Panc1 (cell line): ENCODE measurements around the gene NELFCD. TPM values are rescaled to one million over a fixed set of nuclear protein-coding genes. Genes with fewer than 3 reads are reported as not detected.

Experiments used
- ATAC-seq: fragments of 200-7000 bp; cut with Tn5 transposase; 2 replicates; pipeline ENCODE4 v1.9.1; 2020; ENCODE audit warnings: mild to moderate bottlenecking, moderate library complexity
- BruUV-seq: library from RNA; stranded (reverse); fragments of 400-500 nt; replicated peaks from 2 replicates; lab custom pipeline; 2021; lab: Mats Ljungman, UMichigan
- CTCF ChIA-PET: fragments of 300-600 bp; sonication (Branson Sonifier 250); formaldehyde crosslinking; loops from one replicate; lab custom pipeline; 2022; ENCODE audit warnings: antibody characterized with exemption; lab: Charles Lee
- POLR2A ChIA-PET: fragments of 300-600 bp; sonication (Branson Sonifier 250); formaldehyde crosslinking; loops from one replicate; lab custom pipeline; 2022; ENCODE audit warnings: antibody characterized with exemption; lab: Charles Lee
- DNase-seq: peaks from one replicate; pipeline ENCODE4 v3.0.0-alpha.2; 2010; ENCODE audit warnings: low read depth, low spot score
- H3K27ac ChIP-seq: 2 replicates; pipeline ENCODE4 v1.5.1; 2011; ENCODE audit warnings: mild to moderate bottlenecking, low read length, inconsistent platforms
- H3K27me3 ChIP-seq: fragments of 200-500 bp; sonication (Bioruptor generic); 2 replicates; pipeline ENCODE4 v1.6.0; 2014; ENCODE audit warnings: low read length, inconsistent platforms; ENCODE audit not compliant: control insufficient read depth, insufficient read depth
- H3K36me3 ChIP-seq: fragments of 200-500 bp; sonication (Bioruptor generic); 2 replicates; pipeline ENCODE4 v1.5.1; 2014; ENCODE audit warnings: inconsistent platforms, mild to moderate bottlenecking, low read length, moderate library complexity; ENCODE audit not compliant: control insufficient read depth, insufficient read depth
- H3K4me1 ChIP-seq: 2 replicates; pipeline ENCODE4 v1.5.1; 2011; ENCODE audit warnings: inconsistent platforms, mild to moderate bottlenecking, low read length, moderate library complexity; ENCODE audit not compliant: control insufficient read depth, insufficient read depth
- H3K4me3 ChIP-seq, 2 experiments: 2 replicates each; pipeline ENCODE4 v1.5.1; 2011 to 2012; ENCODE audit warnings: low read depth in 2 of 2, low read length in 2 of 2, mild to moderate bottlenecking in 2 of 2, inconsistent platforms in 1 of 2, moderate library complexity in 1 of 2
- H3K9me3 ChIP-seq: fragments of 200-500 bp; sonication (Bioruptor generic); 2 replicates; pipeline ENCODE4 v1.5.1; 2014; ENCODE audit warnings: low read depth, mild to moderate bottlenecking, inconsistent platforms, low read length, moderate library complexity; ENCODE audit not compliant: control insufficient read depth, insufficient read depth
- CTCF ChIP-seq: fragments of 450-650 bp; IDR thresholded peaks from 2 replicates; pipeline ENCODE4 v1.5.1; 2017; ENCODE audit warnings: mild to moderate bottlenecking
- POLR2AphosphoS5 ChIP-seq: IDR thresholded peaks from 2 replicates; pipeline ENCODE4 v1.6.1; 2012; ENCODE audit warnings: mild to moderate bottlenecking, low read depth, low read length, moderate library complexity
- SIN3A ChIP-seq: IDR thresholded peaks from 2 replicates; pipeline ENCODE4 v1.6.1; 2012; ENCODE audit warnings: low read depth, mild to moderate bottlenecking, low read length, moderate library complexity, borderline replicate concordance; ENCODE audit not compliant: insufficient read depth
- TCF7L2 ChIP-seq: IDR thresholded peaks from 2 replicates; pipeline ENCODE4 v1.6.1; 2011; ENCODE audit warnings: mild to moderate bottlenecking, low read depth, low read length, inconsistent platforms
- in situ Hi-C: cut with HindIII; loops from 2 replicates; pipeline ENCODE4 v1.10.0; 2016; ENCODE audit warnings: low sequenced_read_pairs, low pct_unique_long_range_greater_than_20kb
- intact Hi-C: fragments of 100-400 bp; cut with micrococcal nuclease; formaldehyde crosslinking; loops from one replicate; pipeline ENCODE4 v1.10.0; 2022; ENCODE audit not compliant: unreplicated experiment
- total RNA-seq: library from RNA; stranded (reverse); gene quantifications from one replicate; pipeline ENCODE4 v1.2.1, GENCODE V29; 2021; ENCODE audit not compliant: unreplicated experiment
- TF ChIP-seq, protein P1 (sequence below), 2 experiments: IDR thresholded peaks; 2 replicates each; pipeline ENCODE4 v1.6.1; 2011 to 2012; ENCODE audit warnings: low read depth in 2 of 2, control low read depth in 1 of 2, low read length in 1 of 2, mild to moderate bottlenecking in 1 of 2, moderate library complexity in 1 of 2; ENCODE audit not compliant: insufficient read depth in 1 of 2

NELFCD gene
- total RNA-seq, 1 experiment from 2014 or later, result 108 TPM

- ATAC-seq, result no peak
- Histone ChIP-seq H3K27me3 (no peaks in the 10 kb centered on the region), H3K4me3 (no peak overlapping the region), H3K36me3 (no peaks in the 10 kb centered on the region), H3K4me1 (peaks cover 3% of the 10 kb centered on the region; the same call in 1 of the 2 replicates), H3K9me3 (no peaks in the 10 kb centered on the region), H3K27ac (no peak overlapping the region)
- ChIA-PET POLR2A (no interaction called here), CTCF (no interaction called here)
- BruUV-seq, result no TSS peak
- DNase-seq, result no peak
- TF ChIP-seq SIN3A (no peak), CTCF (no peak), POLR2AphosphoS5 (no peak), TCF7L2 (no peak)
- TF ChIP-seq, protein P1, sequence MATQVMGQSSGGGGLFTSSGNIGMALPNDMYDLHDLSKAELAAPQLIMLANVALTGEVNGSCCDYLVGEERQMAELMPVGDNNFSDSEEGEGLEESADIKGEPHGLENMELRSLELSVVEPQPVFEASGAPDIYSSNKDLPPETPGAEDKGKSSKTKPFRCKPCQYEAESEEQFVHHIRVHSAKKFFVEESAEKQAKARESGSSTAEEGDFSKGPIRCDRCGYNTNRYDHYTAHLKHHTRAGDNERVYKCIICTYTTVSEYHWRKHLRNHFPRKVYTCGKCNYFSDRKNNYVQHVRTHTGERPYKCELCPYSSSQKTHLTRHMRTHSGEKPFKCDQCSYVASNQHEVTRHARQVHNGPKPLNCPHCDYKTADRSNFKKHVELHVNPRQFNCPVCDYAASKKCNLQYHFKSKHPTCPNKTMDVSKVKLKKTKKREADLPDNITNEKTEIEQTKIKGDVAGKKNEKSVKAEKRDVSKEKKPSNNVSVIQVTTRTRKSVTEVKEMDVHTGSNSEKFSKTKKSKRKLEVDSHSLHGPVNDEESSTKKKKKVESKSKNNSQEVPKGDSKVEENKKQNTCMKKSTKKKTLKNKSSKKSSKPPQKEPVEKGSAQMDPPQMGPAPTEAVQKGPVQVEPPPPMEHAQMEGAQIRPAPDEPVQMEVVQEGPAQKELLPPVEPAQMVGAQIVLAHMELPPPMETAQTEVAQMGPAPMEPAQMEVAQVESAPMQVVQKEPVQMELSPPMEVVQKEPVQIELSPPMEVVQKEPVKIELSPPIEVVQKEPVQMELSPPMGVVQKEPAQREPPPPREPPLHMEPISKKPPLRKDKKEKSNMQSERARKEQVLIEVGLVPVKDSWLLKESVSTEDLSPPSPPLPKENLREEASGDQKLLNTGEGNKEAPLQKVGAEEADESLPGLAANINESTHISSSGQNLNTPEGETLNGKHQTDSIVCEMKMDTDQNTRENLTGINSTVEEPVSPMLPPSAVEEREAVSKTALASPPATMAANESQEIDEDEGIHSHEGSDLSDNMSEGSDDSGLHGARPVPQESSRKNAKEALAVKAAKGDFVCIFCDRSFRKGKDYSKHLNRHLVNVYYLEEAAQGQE (IDR thresholded peaks at IDR 0.05; ENCODE audit: insufficient read depth in 1 of 2, low read depth in 2 of 2, low read length in 1 of 2), result no peak
- in situ Hi-C loops (no loop called here), intact Hi-C loops (no loop called here)
Measured at GRCh38 chr20:59014680-59015389, 33.8 kb downstream of the NELFCD start.

DNA sequence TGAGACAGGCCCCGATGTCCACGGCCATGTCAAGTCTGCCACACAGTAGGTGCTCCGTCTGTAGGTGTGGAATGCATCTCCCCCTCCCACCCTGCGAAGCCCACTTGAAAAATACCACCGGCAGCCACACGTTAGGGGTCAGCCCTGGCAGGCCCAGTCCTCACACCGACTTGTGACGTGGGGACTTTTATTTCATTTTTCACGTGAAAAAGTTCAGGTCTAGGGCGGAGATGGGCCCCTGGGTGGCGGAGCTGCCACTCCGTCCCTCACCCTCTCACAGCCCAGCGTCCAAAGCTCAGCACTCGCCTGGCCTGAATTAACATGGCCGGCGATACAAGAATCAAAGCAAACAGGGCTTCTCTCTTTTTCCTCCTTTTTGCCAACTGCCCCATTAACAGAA is 34.4 kb downstream of the NELFCD start:
- intact Hi-C loops, result no loop called here
- Histone ChIP-seq H3K9me3 (no peaks in the 10 kb centered on the region), H3K4me1 (peaks cover 3% of the 10 kb centered on the region; the same call in 1 of the 2 replicates), H3K36me3 (no peaks in the 10 kb centered on the region), H3K4me3 (no peak overlapping the region), H3K27ac (no peak overlapping the region), H3K27me3 (no peaks in the 10 kb centered on the region)
- ATAC-seq (no peak), DNase-seq (no peak)
- BruUV-seq, result no TSS peak
- no peak for TF ChIP-seq TCF7L2
- no peak for TF ChIP-seq CTCF
- TF ChIP-seq SIN3A, result no peak
- TF ChIP-seq, protein P1 (IDR thresholded peaks at IDR 0.05; ENCODE audit: insufficient read depth in 1 of 2, low read depth in 2 of 2, low read length in 1 of 2), result no peak
- no peak for TF ChIP-seq POLR2AphosphoS5
- in situ Hi-C loops, result no loop called here
- POLR2A ChIA-PET, result no interaction called here
- CTCF ChIA-PET, result no interaction called here
